Smooth muscle cell (in vitro differentiated cells): ENCODE results near the gene CSTB. TPM values are rescaled to one million over a fixed set of nuclear protein-coding genes. Genes with fewer than 3 reads are reported as not detected.

Source experiments
- DNase-seq: peaks from one replicate; lab custom pipeline; 2025; ENCODE audit not compliant: unreplicated experiment; lab: John Stamatoyannopoulos, UW
- H2AFZ ChIP-seq: fragments of 200-600 bp; sonication (generic); 2 replicates; pipeline ENCODE4 v1.6.0; 2016; ENCODE audit warnings: antibody characterized with exemption, low read depth, mild to moderate bottlenecking
- H3F3A ChIP-seq: fragments of 200-600 bp; sonication (generic); 2 replicates; pipeline ENCODE4 v1.6.0; 2017; ENCODE audit warnings: antibody characterized with exemption, low read depth
- H3K27ac ChIP-seq: fragments of 200-600 bp; sonication (generic); 2 replicates; pipeline ENCODE4 v1.5.1; 2016; ENCODE audit warnings: low read depth, mild to moderate bottlenecking
- H3K27me3 ChIP-seq: fragments of 200-600 bp; sonication (generic); 2 replicates; pipeline ENCODE4 v1.6.1; 2016; ENCODE audit warnings: low read depth, mild to moderate bottlenecking
- H3K36me3 ChIP-seq: fragments of 200-600 bp; sonication (generic); 2 replicates; pipeline ENCODE4 v1.5.1; 2016; ENCODE audit warnings: low read depth
- H3K4me1 ChIP-seq: fragments of 200-600 bp; sonication (generic); 2 replicates; pipeline ENCODE4 v1.5.1; 2016; ENCODE audit warnings: low read depth
- H3K4me2 ChIP-seq: fragments of 200-600 bp; sonication (generic); 2 replicates; pipeline ENCODE4 v1.6.0; 2016; ENCODE audit warnings: mild to moderate bottlenecking
- H3K4me3 ChIP-seq: fragments of 200-600 bp; sonication (generic); 2 replicates; pipeline ENCODE4 v1.5.1; 2016; ENCODE audit warnings: mild to moderate bottlenecking
- H3K79me2 ChIP-seq: fragments of 200-600 bp; sonication (generic); 2 replicates; pipeline ENCODE4 v1.6.0; 2016; ENCODE audit warnings: low read depth, mild to moderate bottlenecking
- H3K9ac ChIP-seq: fragments of 200-600 bp; sonication (generic); 2 replicates; pipeline ENCODE4 v1.6.0; 2016; ENCODE audit warnings: low read depth
- H3K9me3 ChIP-seq: fragments of 200-600 bp; sonication (generic); replicated peaks from 2 replicates; pipeline ENCODE4 v1.5.1; 2016; ENCODE audit warnings: low read depth
- H4K20me1 ChIP-seq: fragments of 200-600 bp; sonication (generic); 2 replicates; pipeline ENCODE4 v1.6.0; 2016; ENCODE audit warnings: low read depth
- WGBS: methylation state at CpG from one replicate; pipeline ENCODE4 v1.1.7; 2016; ENCODE audit warnings: low lambda C conversion rate; 5-methylcytosine and 5-hydroxymethylcytosine counted together
- polyA plus RNA-seq: library from polyadenylated mRNA; unstranded; fragments of >200 nt; fragmentation: Nextera tagmentation; extraction: Ambion mirVana; gene quantifications from 2 replicates; pipeline ENCODE4 v1.2.1, GENCODE V29; 2016
- total RNA-seq: library from RNA; depleted of rRNA; stranded (reverse); fragments of >200 nt; gene quantifications from 2 replicates; pipeline ENCODE4 v1.2.3, GENCODE V29; 2014
- TF ChIP-seq, protein P1 (sequence below): fragments of 200-600 bp; sonication (generic); IDR thresholded peaks from 2 replicates; pipeline ENCODE4 v1.5.1; 2017; ENCODE audit warnings: borderline replicate concordance, mild to moderate bottlenecking, antibody characterized with exemption; ENCODE audit not compliant: insufficient read depth, poor library complexity, severe bottlenecking

CSTB gene
- total and polyA plus RNA-seq, 2 experiments from 2014 or later = 29.9 to 74.0 TPM

DNA sequence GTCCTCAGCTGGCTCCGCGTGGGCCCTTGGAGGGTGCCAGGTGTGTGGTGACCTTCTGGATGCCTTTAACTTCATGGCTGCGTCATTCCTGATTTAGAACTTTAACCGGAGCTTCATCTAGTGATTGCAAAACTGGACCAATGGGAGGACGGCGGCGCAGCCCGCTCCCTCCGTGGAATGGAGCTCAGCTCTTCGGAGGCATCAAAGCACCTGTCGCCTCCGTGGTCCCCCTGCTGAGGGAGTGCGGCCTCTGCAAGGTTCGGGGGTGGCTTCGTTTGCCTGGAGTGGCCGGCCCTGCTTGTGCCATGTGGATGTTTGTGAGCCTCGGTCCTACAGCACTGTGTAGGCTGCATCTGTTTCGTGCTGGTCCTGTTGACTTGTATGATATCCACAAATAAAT is 14.2 kb downstream of the CSTB start:
- Histone ChIP-seq H2AFZ (no peak overlapping the region), H3K27me3 (no peaks in the 10 kb centered on the region), H3F3A (peaks cover 5% of the 10 kb centered on the region), H3K36me3 (no peaks in the 10 kb centered on the region), H3K79me2 (no peaks in the 10 kb centered on the region), H3K27ac (no peak overlapping the region), H4K20me1 (no peaks in the 10 kb centered on the region), H3K9ac (no peak overlapping the region), H3K4me2 (no peak overlapping the region), H3K4me1 (no peaks in the 10 kb centered on the region), H3K9me3 (no peaks in the 10 kb centered on the region), H3K4me3 (no peak overlapping the region)
- WGBS = 97% methylated on average over 18 of the region's 18 CpGs
- TF ChIP-seq, protein P1, sequence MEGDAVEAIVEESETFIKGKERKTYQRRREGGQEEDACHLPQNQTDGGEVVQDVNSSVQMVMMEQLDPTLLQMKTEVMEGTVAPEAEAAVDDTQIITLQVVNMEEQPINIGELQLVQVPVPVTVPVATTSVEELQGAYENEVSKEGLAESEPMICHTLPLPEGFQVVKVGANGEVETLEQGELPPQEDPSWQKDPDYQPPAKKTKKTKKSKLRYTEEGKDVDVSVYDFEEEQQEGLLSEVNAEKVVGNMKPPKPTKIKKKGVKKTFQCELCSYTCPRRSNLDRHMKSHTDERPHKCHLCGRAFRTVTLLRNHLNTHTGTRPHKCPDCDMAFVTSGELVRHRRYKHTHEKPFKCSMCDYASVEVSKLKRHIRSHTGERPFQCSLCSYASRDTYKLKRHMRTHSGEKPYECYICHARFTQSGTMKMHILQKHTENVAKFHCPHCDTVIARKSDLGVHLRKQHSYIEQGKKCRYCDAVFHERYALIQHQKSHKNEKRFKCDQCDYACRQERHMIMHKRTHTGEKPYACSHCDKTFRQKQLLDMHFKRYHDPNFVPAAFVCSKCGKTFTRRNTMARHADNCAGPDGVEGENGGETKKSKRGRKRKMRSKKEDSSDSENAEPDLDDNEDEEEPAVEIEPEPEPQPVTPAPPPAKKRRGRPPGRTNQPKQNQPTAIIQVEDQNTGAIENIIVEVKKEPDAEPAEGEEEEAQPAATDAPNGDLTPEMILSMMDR = no peak
- DNase-seq = no peak

DNA sequence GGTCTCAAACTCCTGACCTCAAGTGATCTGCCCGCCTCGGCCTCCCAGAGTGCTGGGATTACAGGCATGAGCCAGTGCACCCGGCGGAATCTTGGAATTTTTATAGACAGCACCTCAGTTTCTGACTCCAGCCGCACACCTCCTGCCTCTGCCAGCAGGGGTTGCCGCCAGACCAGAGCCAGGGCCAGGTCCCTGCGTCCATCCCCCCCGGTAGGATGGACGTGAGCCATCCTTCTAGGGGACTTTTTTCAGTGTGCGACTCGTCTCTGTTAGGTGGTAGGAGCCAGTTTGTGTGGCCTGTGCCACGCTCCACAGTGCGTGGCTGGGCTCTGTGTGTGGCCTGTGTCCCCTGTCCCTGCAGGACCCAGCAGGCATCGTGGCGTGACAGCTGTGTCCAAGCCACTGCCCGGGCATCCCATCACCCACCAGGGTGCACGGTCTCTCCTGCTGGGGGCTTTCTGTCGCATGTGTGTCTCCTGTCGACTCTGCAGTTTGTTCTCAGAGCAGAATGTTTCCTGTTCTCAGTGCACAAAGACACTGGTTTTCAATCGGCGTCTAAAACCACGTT is 15.6 kb downstream of the CSTB start:
- H3K9me3 ChIP-seq = no peaks in the 10 kb centered on the region
- peaks cover 5% of the 10 kb centered on the region for H3F3A ChIP-seq
- DNase-seq = no peak
- no peaks in the 10 kb centered on the region for H3K79me2 ChIP-seq
- H4K20me1 ChIP-seq = peaks cover under 1% of the 10 kb centered on the region
- no peaks in the 10 kb centered on the region for H3K36me3 ChIP-seq
- no peak overlapping the region for H3K27ac ChIP-seq
- H3K4me1 ChIP-seq = no peaks in the 10 kb centered on the region
- H3K4me3 ChIP-seq = no peak overlapping the region
- TF ChIP-seq, protein P1 = no peak
- H3K4me2 ChIP-seq = no peak overlapping the region
- no peak overlapping the region for H2AFZ ChIP-seq
- no peak overlapping the region for H3K9ac ChIP-seq
- WGBS = 95% methylated on average over 22 of the region's 22 CpGs
- no peaks in the 10 kb centered on the region for H3K27me3 ChIP-seq

DNA sequence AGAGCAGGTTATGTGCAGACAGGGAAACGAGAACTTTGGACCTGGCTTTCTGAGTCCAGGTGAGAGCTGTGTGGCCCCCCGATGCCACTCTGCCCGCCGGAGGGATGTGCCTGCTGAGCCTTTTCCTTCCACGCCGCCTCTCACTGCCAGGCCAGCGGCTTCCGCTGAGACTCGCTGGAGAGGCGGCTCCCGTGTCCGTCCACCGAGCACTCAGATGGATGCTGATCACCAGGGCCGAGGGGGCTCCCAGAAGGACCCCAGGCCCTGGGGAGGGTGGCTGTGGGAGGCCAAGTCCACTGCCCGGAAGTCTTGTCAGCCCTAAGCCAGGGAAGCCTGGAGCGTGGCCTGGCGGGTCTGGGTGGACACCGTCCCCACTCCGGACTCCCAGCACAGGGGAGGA is 16.5 kb downstream of the CSTB start:
- H3K4me1 ChIP-seq = no peaks in the 10 kb centered on the region
- H3F3A ChIP-seq = peaks cover 5% of the 10 kb centered on the region
- no peak overlapping the region for H3K27ac ChIP-seq
- H3K27me3 ChIP-seq = no peaks in the 10 kb centered on the region
- no peak overlapping the region for H3K4me2 ChIP-seq
- H3K9me3 ChIP-seq = no peaks in the 10 kb centered on the region
- 99% methylated on average over 19 of the region's 19 CpGs for WGBS
- no peak for DNase-seq
- no peak overlapping the region for H3K4me3 ChIP-seq
- no peak overlapping the region for H3K9ac ChIP-seq
- H2AFZ ChIP-seq = no peak overlapping the region
- TF ChIP-seq, protein P1 = no peak
- peaks cover 3% of the 10 kb centered on the region for H4K20me1 ChIP-seq
- H3K79me2 ChIP-seq = no peaks in the 10 kb centered on the region
- H3K36me3 ChIP-seq = no peaks in the 10 kb centered on the region

GRCh38 chr21:43758811-43759210 is 17.3 kb downstream of the CSTB start:
- Histone ChIP-seq H4K20me1 (peaks cover 3% of the 10 kb centered on the region), H3K9ac (no peak overlapping the region), H3K4me2 (no peak overlapping the region), H3K4me3 (no peak overlapping the region), H3F3A (peaks cover under 1% of the 10 kb centered on the region), H3K27me3 (no peaks in the 10 kb centered on the region), H3K27ac (peak overlapping the region; percentile 56), H2AFZ (no peak overlapping the region), H3K9me3 (no peaks in the 10 kb centered on the region), H3K4me1 (no peaks in the 10 kb centered on the region), H3K36me3 (no peaks in the 10 kb centered on the region), H3K79me2 (no peaks in the 10 kb centered on the region)
- TF ChIP-seq, protein P1 = no peak
- WGBS = 88% methylated on average over 10 of the region's 10 CpGs
- DNase-seq = no peak
